HG03103 (cell line): ENCODE measurements around the gene SELE.
"Not testable (repeated sequence)": the region's sequence is repeated elsewhere in the genome, so short reads cannot be mapped to it uniquely, and the experiment has no call there.

Source experiments
- ATAC-seq: cut with Tn5 transposase; IDR thresholded peaks from one replicate; pipeline ENCODE4 v1.9.1; 2021; ENCODE audit warnings: low read depth; ENCODE audit not compliant: unreplicated experiment

SELE gene

GRCh38 chr1:169688377-169688776, 45.5 kb downstream of the SELE start:
- ATAC-seq = not testable (repeated sequence)

GRCh38 chr1:169683661-169684060, 50.2 kb downstream of the SELE start:
- no peak for ATAC-seq

GRCh38 chr1:169683168-169683567, 50.7 kb downstream of the SELE start:
- ATAC-seq = not testable (repeated sequence)

DNA sequence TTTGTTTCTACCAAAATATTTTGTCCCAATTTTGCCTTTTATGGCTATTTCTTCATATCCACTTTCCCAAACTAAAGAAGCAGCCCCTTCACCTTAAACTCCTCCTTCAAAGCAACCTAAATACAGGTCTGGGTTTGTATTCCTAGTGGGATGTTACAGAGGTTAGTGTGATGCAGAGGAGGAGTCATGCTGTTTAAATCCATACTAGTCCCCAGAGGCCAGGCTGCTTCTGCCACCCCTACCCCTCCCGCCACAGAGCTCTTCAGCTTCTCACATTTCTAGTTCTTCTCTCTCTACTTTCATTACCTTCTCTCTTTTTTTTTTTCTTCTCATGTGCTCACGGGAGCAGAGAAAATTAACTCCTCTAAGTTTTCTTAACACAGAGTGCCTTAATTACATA, 51.8 kb downstream of the SELE start:
- ATAC-seq = no peak

DNA sequence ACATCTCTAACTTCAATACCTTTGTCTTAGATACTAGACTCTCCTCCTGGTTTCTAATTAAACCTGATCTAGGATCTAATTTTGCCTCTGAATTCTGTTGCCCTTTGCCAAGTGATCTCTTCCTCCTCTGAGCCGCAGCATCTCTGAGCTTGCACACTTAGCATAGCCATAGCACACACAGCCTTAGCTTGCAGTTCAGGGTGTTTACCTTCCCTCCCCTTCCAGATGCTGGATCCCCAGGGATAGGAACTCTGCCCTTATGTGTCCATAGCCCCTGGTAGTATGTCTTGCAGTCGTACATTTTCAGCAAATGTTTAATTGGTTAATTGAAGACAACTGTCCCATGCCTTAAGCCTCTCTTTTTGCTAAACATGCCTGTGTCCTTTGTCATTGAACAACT, 52.7 kb downstream of the SELE start:
- no peak for ATAC-seq

DNA sequence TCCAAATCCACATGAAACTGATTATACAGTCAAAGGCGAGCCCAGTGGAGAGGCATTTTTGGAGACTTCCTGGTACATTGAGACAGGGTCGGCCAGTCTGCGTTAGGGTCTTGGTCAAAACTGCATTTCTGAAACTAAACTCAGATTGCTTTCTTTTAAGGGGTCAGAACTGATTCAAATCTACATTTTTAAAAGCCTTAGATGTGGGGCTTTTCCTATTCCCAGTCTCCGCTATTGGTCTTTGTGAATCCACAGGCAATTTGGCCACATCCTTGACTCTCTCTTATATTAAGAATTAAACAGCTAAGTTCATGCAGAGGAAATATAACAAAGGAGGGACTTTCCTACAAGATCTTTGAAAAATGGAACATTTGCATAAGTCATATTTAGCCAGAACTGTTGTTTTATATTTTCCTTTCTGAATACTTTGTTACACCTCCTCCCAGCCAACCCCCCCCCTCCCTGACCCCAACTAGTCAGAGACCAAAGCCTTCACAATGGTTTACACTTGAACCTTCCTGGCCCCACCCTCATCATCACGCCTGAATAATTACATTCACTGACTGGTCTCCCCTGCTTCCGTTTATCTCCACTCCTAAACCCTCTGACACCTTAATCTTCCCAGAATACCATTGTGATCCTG, 53.4 kb downstream of the SELE start:
- no peak for ATAC-seq

- ATAC-seq = no peak
These were observed 54.2 kb downstream of the SELE start for GRCh38 chr1:169679692-169680091.

DNA sequence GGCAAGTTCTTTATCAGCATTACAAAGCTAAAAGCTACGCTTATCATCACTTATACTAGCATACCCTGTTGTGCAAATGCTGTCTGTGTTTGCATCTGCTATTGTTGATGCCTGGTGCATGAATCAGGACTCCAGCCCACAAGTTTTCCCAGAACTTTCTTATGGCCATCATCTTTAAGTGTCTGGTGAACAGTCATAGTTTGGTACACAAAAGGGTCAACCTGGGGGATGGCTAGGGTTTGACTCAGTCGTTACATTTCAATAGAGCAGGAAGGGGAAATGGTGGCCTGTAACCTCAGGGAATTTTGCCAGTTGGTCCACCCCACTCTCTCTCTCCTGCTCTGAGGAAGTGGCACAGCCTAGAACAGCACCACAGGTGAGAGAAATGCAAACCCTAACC, 57.9 kb downstream of the SELE start:
- ATAC-seq = no peak
